Neuronal stem cell (in vitro differentiated cells): Measurements from ENCODE around the gene ADAP1.

Source experiments
- DNase-seq: peaks from one replicate; pipeline ENCODE4 v3.0.0-alpha.2; 2013; ENCODE audit warnings: low spot score
- H2AFZ ChIP-seq: one replicate; pipeline ENCODE4 v1.6.1; 2013; ENCODE audit warnings: mild to moderate bottlenecking, low read length, inconsistent platforms
- H2AK5ac ChIP-seq: 2 replicates; pipeline ENCODE4 v1.6.1; 2013; ENCODE audit warnings: low read depth, mild to moderate bottlenecking, inconsistent platforms, low read length, moderate library complexity, mixed read lengths
- H2BK120ac ChIP-seq: 2 replicates; pipeline ENCODE4 v1.6.1; 2013; ENCODE audit warnings: low read depth, mild to moderate bottlenecking, inconsistent platforms, low read length, moderate library complexity, mixed read lengths
- H2BK12ac ChIP-seq: one replicate; pipeline ENCODE4 v1.6.1; 2013; ENCODE audit warnings: low read length, inconsistent platforms
- H2BK15ac ChIP-seq: 2 replicates; pipeline ENCODE4 v1.6.1; 2013; ENCODE audit warnings: mild to moderate bottlenecking, low read length, inconsistent platforms, mixed read lengths
- H2BK5ac ChIP-seq: one replicate; pipeline ENCODE4 v1.6.1; 2013; ENCODE audit warnings: inconsistent platforms, mild to moderate bottlenecking, low read length, moderate library complexity
- H3K14ac ChIP-seq: one replicate; pipeline ENCODE4 v1.6.1; 2013; ENCODE audit warnings: low read length, inconsistent platforms
- H3K18ac ChIP-seq: 2 replicates; pipeline ENCODE4 v1.6.1; 2013; ENCODE audit warnings: low read length, inconsistent platforms
- H3K23ac ChIP-seq: 2 replicates; pipeline ENCODE4 v1.6.1; 2013; ENCODE audit warnings: low read depth, mild to moderate bottlenecking, mixed read lengths, low read length, inconsistent platforms; ENCODE audit not compliant: poor library complexity
- H3K27ac ChIP-seq: replicated peaks from 3 replicates; pipeline ENCODE4 v1.5.1; 2013; ENCODE audit warnings: low read length, inconsistent platforms
- H3K27me3 ChIP-seq, 3 experiments: 2 replicates each; pipeline ENCODE4 v1.6.1; 2013; ENCODE audit warnings: low read length in 3 of 3, mild to moderate bottlenecking in 2 of 3, inconsistent platforms in 1 of 3, low read depth in 1 of 3, mixed read lengths in 1 of 3, moderate library complexity in 1 of 3; ENCODE audit not compliant: control insufficient read depth in 3 of 3, insufficient read depth in 3 of 3
- H3K36me3 ChIP-seq, 2 donors: replicated peaks in 1 of 2; 2 replicates each; pipeline ENCODE4 v1.6.1; 2013; ENCODE audit warnings: low read length in 2 of 2; ENCODE audit not compliant: control insufficient read depth in 2 of 2, insufficient read depth in 2 of 2
- H3K4ac ChIP-seq: 2 replicates; pipeline ENCODE4 v1.6.1; 2013; ENCODE audit warnings: inconsistent platforms, mild to moderate bottlenecking, low read length, moderate library complexity
- H3K4me1 ChIP-seq, 2 donors: 1 replicate in 1 of 2; 2 replicates in 1 of 2; pipeline ENCODE4 v1.6.1; 2013; ENCODE audit warnings: low read length in 2 of 2, low read depth in 1 of 2; ENCODE audit not compliant: control insufficient read depth in 2 of 2, insufficient read depth in 1 of 2
- H3K4me2 ChIP-seq: one replicate; pipeline ENCODE4 v1.6.1; 2013; ENCODE audit warnings: mild to moderate bottlenecking, low read length, inconsistent platforms; ENCODE audit not compliant: insufficient read depth, poor library complexity, severe bottlenecking
- H3K4me3 ChIP-seq, 2 donors: 2 replicates each; pipeline ENCODE4 v1.5.1; 2013; ENCODE audit warnings: low read length in 2 of 2, mild to moderate bottlenecking in 2 of 2, inconsistent platforms in 1 of 2, moderate library complexity in 1 of 2
- H3K79me1 ChIP-seq: one replicate; pipeline ENCODE4 v1.6.1; 2013; ENCODE audit warnings: low read depth, mild to moderate bottlenecking, inconsistent platforms, low read length, moderate library complexity
- H3K9ac ChIP-seq: one replicate; pipeline ENCODE4 v1.6.1; 2013; ENCODE audit warnings: mild to moderate bottlenecking, low read depth, low read length, inconsistent platforms; ENCODE audit not compliant: poor library complexity
- H3K9me3 ChIP-seq, 2 donors: replicated peaks in 1 of 2; 2 replicates each; pipeline versions ENCODE3 to v1.6.1; 2013; ENCODE audit warnings: low read length in 2 of 2, mild to moderate bottlenecking in 2 of 2, inconsistent platforms in 1 of 2, low read depth in 1 of 2, mixed read lengths in 1 of 2, moderate library complexity in 1 of 2; ENCODE audit not compliant: control insufficient read depth in 2 of 2, insufficient read depth in 1 of 2
- H4K8ac ChIP-seq: one replicate; pipeline ENCODE4 v1.6.1; 2013; ENCODE audit warnings: low read depth, mild to moderate bottlenecking, inconsistent platforms, low read length, moderate library complexity
- H4K91ac ChIP-seq: one replicate; pipeline ENCODE4 v1.6.1; 2013; ENCODE audit warnings: low read length, low read depth, mild to moderate bottlenecking, inconsistent platforms; ENCODE audit not compliant: poor library complexity
- WGBS, 2 donors: extraction: QIAGEN DNeasy Blood & Tissue Kit; methylation state at CpG; one replicate each; pipeline ENCODE4 v1.1.7; 2013; ENCODE audit warnings: missing lambda C conversion rate in 2 of 2, mixed read lengths in 1 of 2; ENCODE audit not compliant: insufficient read length in 2 of 2, insufficient replicate concordance in 1 of 2; ENCODE audit errors: extremely low coverage in 2 of 2; 5-methylcytosine and 5-hydroxymethylcytosine counted together

The ADAP1 gene

DNA sequence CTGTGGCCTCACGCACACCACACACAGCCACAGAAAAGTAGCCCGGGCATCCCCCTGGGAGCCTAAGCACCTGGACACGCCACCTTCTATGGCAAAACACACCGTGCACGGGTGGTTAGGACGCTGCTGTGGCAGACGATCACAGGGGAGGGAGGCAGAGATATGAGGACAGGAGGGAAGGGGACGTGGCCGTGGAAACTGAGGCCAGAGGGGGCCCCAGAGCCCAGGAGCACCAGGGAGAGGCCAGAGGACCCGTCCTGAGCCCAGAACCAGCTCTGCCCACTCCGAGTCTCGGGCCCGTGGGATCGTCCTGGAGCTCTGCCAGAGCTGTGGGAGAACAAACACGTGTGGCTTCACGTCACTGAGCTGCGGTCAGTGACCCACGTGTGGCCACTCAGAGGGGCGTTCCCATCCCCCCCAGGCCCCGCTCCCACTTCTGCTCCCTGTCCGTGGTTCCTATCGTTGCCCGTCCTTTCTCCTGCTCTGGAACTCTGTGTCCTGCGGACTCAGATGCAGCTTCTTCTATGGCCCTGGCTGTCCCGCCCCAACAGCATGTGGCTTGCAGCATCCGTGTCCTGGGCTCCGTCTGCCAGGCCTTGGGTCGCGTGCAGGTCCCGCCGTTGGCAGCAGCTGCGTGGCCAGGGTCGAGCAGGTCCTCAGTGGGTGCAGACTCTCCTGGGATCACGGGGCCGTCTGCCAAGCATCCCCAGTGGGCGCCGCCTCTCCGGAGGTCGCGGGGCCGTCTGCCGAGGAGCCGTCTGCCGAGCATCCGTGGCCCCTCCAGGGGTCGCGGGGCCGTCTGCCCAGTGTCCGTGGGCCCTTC, 47.1 kb downstream of the ADAP1 start:
- Histone ChIP-seq H2BK12ac (peak overlapping the region; percentile 94), H3K79me1 (peaks cover 11% of the 10 kb centered on the region), H2AFZ (no peak overlapping the region), H4K91ac (no peak overlapping the region), H3K9me3 (peaks cover 0 to under 1% of the 10 kb centered on the region in 2 donors), H2BK15ac (peak overlapping the region; percentile 81), H2BK120ac (no peak overlapping the region), H3K23ac (peak overlapping the region; percentile 43), H4K8ac (no peak overlapping the region), H3K27ac (no peak overlapping the region), H3K4me2 (peak overlapping the region; percentile 11), H3K27me3 (peaks cover 3 to 50% (median 21%) of the 10 kb centered on the region in 3 experiments), H3K4me1 (no peaks in the 10 kb centered on the region), H3K4me3 (no peak overlapping the region), H3K36me3 (no peaks in the 10 kb centered on the region), H3K18ac (peak overlapping the region; percentile 64), H2AK5ac (peak overlapping the region; percentile 97), H2BK5ac (peak overlapping the region; percentile 24), H3K14ac (peak overlapping the region; percentile 21), H3K9ac (no peak overlapping the region), H3K4ac (peak overlapping the region; percentile 37)
- DNase-seq, result no peak
- WGBS, 2 donors, result no CpG with 5 or more reads among the region's 49 CpGs

- Histone ChIP-seq H2BK12ac (no peak overlapping the region), H3K4me1 (no peaks in the 10 kb centered on the region), H2BK15ac (peak overlapping the region; percentile 81), H3K4me2 (no peak overlapping the region), H2AFZ (no peak overlapping the region), H3K36me3 (no peaks in the 10 kb centered on the region), H2AK5ac (peak overlapping the region; percentile 97), H3K4ac (no peak overlapping the region), H2BK120ac (no peak overlapping the region), H4K8ac (no peak overlapping the region), H2BK5ac (no peak overlapping the region), H3K14ac (no peak overlapping the region), H4K91ac (no peak overlapping the region), H3K4me3 (no peak overlapping the region), H3K27me3 (peaks cover 3 to 50% (median 21%) of the 10 kb centered on the region in 3 experiments), H3K79me1 (peaks cover 7% of the 10 kb centered on the region), H3K27ac (no peak overlapping the region), H3K9ac (no peak overlapping the region), H3K18ac (peak overlapping the region; percentile 64), H3K9me3 (no peaks in the 10 kb centered on the region), H3K23ac (peak overlapping the region; percentile 43)
- no peak for DNase-seq
- no CpG with 5 or more reads among the region's 10 CpGs for WGBS, 2 donors
Observed at GRCh38 chr7:906776-907157, 47.7 kb downstream of the ADAP1 start.

GRCh38 chr7:904847-905246, 49.6 kb downstream of the ADAP1 start:
- peak overlapping the region; percentile 75 for H2BK5ac ChIP-seq
- peak overlapping the region; percentile 69 for H2AFZ ChIP-seq
- peaks cover 0 to 2% of the 10 kb centered on the region in 2 donors for H3K4me1 ChIP-seq
- no peak overlapping the region for H2BK15ac ChIP-seq
- H4K91ac ChIP-seq, result no peak overlapping the region
- no peak overlapping the region for H3K4me2 ChIP-seq
- H3K9ac ChIP-seq, result no peak overlapping the region
- no peaks in the 10 kb centered on the region for H3K36me3 ChIP-seq
- H3K9me3 ChIP-seq, result no peaks in the 10 kb centered on the region
- no peak overlapping the region for H3K4me3 ChIP-seq
- no peak for DNase-seq
- H2BK12ac ChIP-seq, result no peak overlapping the region
- peak overlapping the region; percentile 97 for H2AK5ac ChIP-seq
- H3K27me3 ChIP-seq, result peaks cover 3 to 39% (median 15%) of the 10 kb centered on the region in 3 experiments
- no peak overlapping the region for H2BK120ac ChIP-seq
- no peak overlapping the region for H4K8ac ChIP-seq
- H3K79me1 ChIP-seq, result peaks cover 7% of the 10 kb centered on the region
- H3K14ac ChIP-seq, result no peak overlapping the region
- H3K27ac ChIP-seq, result no peak overlapping the region
- WGBS, 2 donors, result no CpG with 5 or more reads among the region's 20 CpGs
- peak overlapping the region; percentile 57 for H3K18ac ChIP-seq
- no peak overlapping the region for H3K4ac ChIP-seq
- no peak overlapping the region for H3K23ac ChIP-seq

- peak overlapping the region; percentile 75 for H2BK15ac ChIP-seq
- peak overlapping the region; percentile 23 for H4K8ac ChIP-seq
- no peak overlapping the region for H3K4me2 ChIP-seq
- H2AK5ac ChIP-seq, result peak overlapping the region; percentile 97
- peak overlapping the region; percentile 68 for H3K23ac ChIP-seq
- no peak overlapping the region for H4K91ac ChIP-seq
- no peak overlapping the region for H2AFZ ChIP-seq
- H2BK12ac ChIP-seq, result peak overlapping the region; percentile 84
- peak overlapping the region; percentile 38 for H3K14ac ChIP-seq
- H3K9me3 ChIP-seq, result no peaks in the 10 kb centered on the region
- peaks cover 6% of the 10 kb centered on the region for H3K79me1 ChIP-seq
- H2BK5ac ChIP-seq, result peak overlapping the region; percentile 75
- H2BK120ac ChIP-seq, result peak overlapping the region; percentile 47
- peaks cover 2 to 4% of the 10 kb centered on the region in 2 donors for H3K4me1 ChIP-seq
- H3K4ac ChIP-seq, result no peak overlapping the region
- DNase-seq, result no peak
- no CpG with 5 or more reads among the region's 37 CpGs for WGBS, 2 donors
- peak overlapping the region; percentile 48 for H3K18ac ChIP-seq
- no peak overlapping the region for H3K9ac ChIP-seq
- no peaks in the 10 kb centered on the region for H3K36me3 ChIP-seq
- no peak overlapping the region for H3K27ac ChIP-seq
- peaks cover 0 to 33% (median 9%) of the 10 kb centered on the region in 3 experiments for H3K27me3 ChIP-seq
- H3K4me3 ChIP-seq, result no peak overlapping the region
Observed at GRCh38 chr7:903921-904755, 50.3 kb downstream of the ADAP1 start.
